ENCODE data around the gene TMPRSS9. TPM values are rescaled to one million over a fixed set of nuclear protein-coding genes. Genes with fewer than 3 reads are reported as not detected.
"Not testable (repeated sequence)": the region's sequence is repeated elsewhere in the genome, so short reads cannot be mapped to it uniquely, and the experiment has no call there.

The TMPRSS9 gene
- total and polyA plus RNA-seq, 10 donors, result 0.70 to 4.3 (median 2.7) TPM

GRCh38 chr19:2462635-2463421 is 102.8 kb downstream of the TMPRSS9 start:
- Histone ChIP-seq H3K4me1 (peaks cover 10 to 26% (median 16%) of the 10 kb centered on the region in 6 donors), H3K27ac (peak overlapping the region in 5 of 8 donors; percentile 21 to 51 (median 43)), H3K9me3 (no peaks in the 10 kb centered on the region), H3K27me3 (replicated peaks in 1 of 7) (peaks cover 0 to 17% (median 0%) of the 10 kb centered on the region in 7 donors), H3K4me3 (peak overlapping the region in 7 of 8 donors; percentile 55 to 84 (median 59)), H3K36me3 (no peaks in the 10 kb centered on the region)
- 32 to 43% (median 38%) methylated on average over 33 to 46 of the region's 46 CpGs for WGBS, 5 donors
- intact Hi-C loops (cut with DNase I; ENCODE audit: low total_unique reads), result no loop called here
- peak; percentile 83 for DNase-seq
- TF ChIP-seq POLR2AphosphoS5 (IDR thresholded peaks at IDR 0.05) (peak; percentile 36 to 56 (median 55)), POLR2A (IDR thresholded peaks at IDR 0.05) (no peak), CTCF (IDR thresholded peaks at IDR 0.05 in 8 of 11, conservative IDR thresholded peaks at IDR 0.05 in 3 of 11) (no peak)

- intact Hi-C loops (cut with DNase I; ENCODE audit: low total_unique reads); H3K9me3 ChIP-seq; DNase-seq; H3K36me3 ChIP-seq; H3K4me3 ChIP-seq: not testable (repeated sequence)
- Histone ChIP-seq H3K27me3 (replicated peaks in 1 of 7) (peaks cover 0 to 17% (median 0%) of the 10 kb centered on the region in 7 donors), H3K4me1 (peaks cover 10 to 26% (median 16%) of the 10 kb centered on the region in 6 donors), H3K27ac (peak overlapping the region in 1 of 8 donors; percentile 48)
- WGBS, 5 donors, result 97 to 98% (median 97%) methylated on average over 5 of the region's 5 CpGs
Measured at GRCh38 chr19:2463694-2464093, 103.6 kb downstream of the TMPRSS9 start.

- no peaks in the 10 kb centered on the region for H3K36me3 ChIP-seq
- H3K4me3 ChIP-seq, result no peak overlapping the region
- WGBS, 5 donors, result 77 to 92% (median 84%) methylated on average over 5 of the region's 5 CpGs
- DNase-seq, result no peak
- no peak overlapping the region for H3K27ac ChIP-seq
- peaks cover 0 to 17% (median 0%) of the 10 kb centered on the region in 7 donors for H3K27me3 ChIP-seq (replicated peaks in 1 of 7)
- intact Hi-C loops (cut with DNase I; ENCODE audit: low total_unique reads), result no loop called here
- H3K9me3 ChIP-seq, result no peaks in the 10 kb centered on the region
- peaks cover 10 to 29% (median 18%) of the 10 kb centered on the region in 6 donors for H3K4me1 ChIP-seq
- TF ChIP-seq POLR2A (IDR thresholded peaks at IDR 0.05), result no peak
- no peak for TF ChIP-seq CTCF (IDR thresholded peaks at IDR 0.05 in 8 of 11, conservative IDR thresholded peaks at IDR 0.05 in 3 of 11)
- TF ChIP-seq POLR2AphosphoS5 (IDR thresholded peaks at IDR 0.05), result no peak
Measured at GRCh38 chr19:2464389-2464788, 104.3 kb downstream of the TMPRSS9 start.

GRCh38 chr19:2468596-2468995 is 108.5 kb downstream of the TMPRSS9 start:
- no peaks in the 10 kb centered on the region for H3K36me3 ChIP-seq
- TF ChIP-seq CTCF (IDR thresholded peaks at IDR 0.05 in 8 of 11, conservative IDR thresholded peaks at IDR 0.05 in 3 of 11), result no peak
- TF ChIP-seq POLR2AphosphoS5 (IDR thresholded peaks at IDR 0.05), result no peak
- no peak for TF ChIP-seq POLR2A (IDR thresholded peaks at IDR 0.05)
- WGBS, 5 donors, result 78 to 88% (median 83%) methylated on average over 12 of the region's 12 CpGs
- intact Hi-C loops (cut with DNase I; ENCODE audit: low total_unique reads), result no loop called here
- H3K27me3 ChIP-seq (replicated peaks in 1 of 7), result no peaks in the 10 kb centered on the region
- H3K9me3 ChIP-seq, result no peaks in the 10 kb centered on the region
- H3K4me1 ChIP-seq, result peaks cover 0 to 16% (median 3%) of the 10 kb centered on the region in 6 donors
- DNase-seq, result no peak
- H3K27ac ChIP-seq, result no peak overlapping the region
- no peak overlapping the region for H3K4me3 ChIP-seq
